ENCODE data around the gene BIRC7. TPM values are rescaled to one million over a fixed set of nuclear protein-coding genes. Genes with fewer than 3 reads are reported as not detected.

Gene BIRC7
- total and polyA plus RNA-seq, 2 donors (not counting 3 experiments of a cell fraction or from before 2014, with no cell fraction given), result not detected

DNA sequence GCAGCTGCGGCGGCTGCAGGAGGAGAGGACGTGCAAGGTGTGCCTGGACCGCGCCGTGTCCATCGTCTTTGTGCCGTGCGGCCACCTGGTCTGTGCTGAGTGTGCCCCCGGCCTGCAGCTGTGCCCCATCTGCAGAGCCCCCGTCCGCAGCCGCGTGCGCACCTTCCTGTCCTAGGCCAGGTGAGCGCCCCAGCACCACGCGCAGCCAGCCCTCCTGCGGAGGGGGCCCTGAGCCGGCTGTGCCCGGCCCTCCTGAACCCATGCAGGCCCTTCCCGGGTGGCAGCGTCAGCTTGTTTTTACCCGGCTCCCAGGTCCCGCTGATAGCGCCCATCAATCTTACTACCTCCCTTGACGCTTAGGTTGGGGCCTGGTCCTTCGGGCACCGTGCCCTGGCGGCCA, 3.7 kb downstream of the BIRC7 start:
- Histone ChIP-seq H3K9ac (replicated peaks; ENCODE audit: extremely low read depth, insufficient read depth, low read length) (no peak overlapping the region), H3K9me1 (replicated peaks; ENCODE audit: control insufficient read depth, extremely low read depth, insufficient read depth, low read length) (no peaks in the 10 kb centered on the region), H3K9me3 (replicated peaks; ENCODE audit: control insufficient read depth, insufficient read depth, low read length) (no peaks in the 10 kb centered on the region), H3K27ac (ENCODE audit: insufficient read depth, low read depth, low read length) (no peak overlapping the region), H3K27me3 (ENCODE audit: control insufficient read depth in 2 of 2, insufficient read depth in 2 of 2, low read length in 2 of 2) (no peaks in the 10 kb centered on the region), H3K4me2 (ENCODE audit: insufficient read depth, low read length) (no peak overlapping the region), H3K4me3 (replicated peaks in 1 of 3; ENCODE audit: insufficient read depth in 1 of 3, low read depth in 1 of 3, low read length in 3 of 3) (no peak overlapping the region), H4K20me1 (replicated peaks; ENCODE audit: control insufficient read depth, extremely low read depth, insufficient read depth, low read length) (no peaks in the 10 kb centered on the region), H2AFZ (ENCODE audit: low read depth, low read length) (no peak overlapping the region), H3K36me3 (ENCODE audit: control insufficient read depth in 2 of 2, extremely low read depth in 1 of 2, insufficient read depth in 2 of 2, low read length in 2 of 2) (no peaks in the 10 kb centered on the region), H3K79me2 (ENCODE audit: control insufficient read depth, insufficient read depth, low read length) (no peaks in the 10 kb centered on the region), H3K4me1 (ENCODE audit: control insufficient read depth, extremely low read depth, insufficient read depth, low read length) (no peaks in the 10 kb centered on the region)
- BruUV-seq (replicated peaks), result no TSS peak
- DNase-seq (ENCODE audit: low read depth, low spot score) (no peak), FAIRE-seq (no peak)
- TF ChIP-seq POLR2A (IDR thresholded peaks at IDR 0.05; ENCODE audit: low read depth, low read length) (no peak), MYC (IDR thresholded peaks at IDR 0.05; ENCODE audit: low read depth, low read length) (no peak), POLR2AphosphoS5 (IDR thresholded peaks at IDR 0.05; ENCODE audit: insufficient read depth, low read depth, low read length) (no peak), FOS (IDR thresholded peaks at IDR 0.05; ENCODE audit: borderline replicate concordance, insufficient read depth, low read length) (no peak), GATA2 (IDR thresholded peaks at IDR 0.05; ENCODE audit: insufficient read depth, insufficient read length, low read depth, low read length) (no peak), EZH2 (IDR thresholded peaks at IDR 0.05; ENCODE audit: borderline replicate concordance, low read depth, low read length, severe bottlenecking) (no peak), JUN (IDR thresholded peaks at IDR 0.05; ENCODE audit: borderline replicate concordance, insufficient read depth, insufficient read length, low read depth) (no peak)
- TF ChIP-seq, protein P1, sequence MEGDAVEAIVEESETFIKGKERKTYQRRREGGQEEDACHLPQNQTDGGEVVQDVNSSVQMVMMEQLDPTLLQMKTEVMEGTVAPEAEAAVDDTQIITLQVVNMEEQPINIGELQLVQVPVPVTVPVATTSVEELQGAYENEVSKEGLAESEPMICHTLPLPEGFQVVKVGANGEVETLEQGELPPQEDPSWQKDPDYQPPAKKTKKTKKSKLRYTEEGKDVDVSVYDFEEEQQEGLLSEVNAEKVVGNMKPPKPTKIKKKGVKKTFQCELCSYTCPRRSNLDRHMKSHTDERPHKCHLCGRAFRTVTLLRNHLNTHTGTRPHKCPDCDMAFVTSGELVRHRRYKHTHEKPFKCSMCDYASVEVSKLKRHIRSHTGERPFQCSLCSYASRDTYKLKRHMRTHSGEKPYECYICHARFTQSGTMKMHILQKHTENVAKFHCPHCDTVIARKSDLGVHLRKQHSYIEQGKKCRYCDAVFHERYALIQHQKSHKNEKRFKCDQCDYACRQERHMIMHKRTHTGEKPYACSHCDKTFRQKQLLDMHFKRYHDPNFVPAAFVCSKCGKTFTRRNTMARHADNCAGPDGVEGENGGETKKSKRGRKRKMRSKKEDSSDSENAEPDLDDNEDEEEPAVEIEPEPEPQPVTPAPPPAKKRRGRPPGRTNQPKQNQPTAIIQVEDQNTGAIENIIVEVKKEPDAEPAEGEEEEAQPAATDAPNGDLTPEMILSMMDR (IDR thresholded peaks at IDR 0.05; ENCODE audit: extremely low read depth in 1 of 2, insufficient read depth in 1 of 2, low read depth in 1 of 2, low read length in 2 of 2), result no peak
- TF ChIP-seq, protein P2, sequence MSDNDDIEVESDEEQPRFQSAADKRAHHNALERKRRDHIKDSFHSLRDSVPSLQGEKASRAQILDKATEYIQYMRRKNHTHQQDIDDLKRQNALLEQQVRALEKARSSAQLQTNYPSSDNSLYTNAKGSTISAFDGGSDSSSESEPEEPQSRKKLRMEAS (IDR thresholded peaks at IDR 0.05; ENCODE audit: insufficient read depth, insufficient read length), result no peak
- dilution Hi-C loops (cut with MboI; ENCODE audit: extremely low pct_ligation_motif_present, low sequenced_read_pairs) (no loop called here), intact Hi-C loops (cut with micrococcal nuclease) (loop anchor here (5.0 kb wide), 1 partner anchor 33 kb away; the partner anchor contains the start of gene ARFGAP1)
- ChIA-PET POLR2A (no interaction called here), CTCF (interaction anchor here (1.2 to 11.0 kb wide), 2 partner anchors 10 to 15 kb away, joined by 3 to 116 read pairs; no protein-coding TSS in a partner anchor)

All from endothelial cell of umbilical vein (primary cell).